Transverse colon (tissue), 4 donors: ENCODE data around the gene ITGA11. TPM values are rescaled to one million over a fixed set of nuclear protein-coding genes. Genes with fewer than 3 reads are reported as not detected.
"Not testable (repeated sequence)": the region's sequence is repeated elsewhere in the genome, so short reads cannot be mapped to it uniquely, and the experiment has no call there.

Experiments used
- DNase-seq: peaks from one replicate; pipeline ENCODE4 v3.0.0-alpha.2; 2019
- H3K27ac ChIP-seq, 4 donors: fragments of 200-600 bp; sonication (generic); 2 replicates each; pipeline ENCODE4 v1.5.1; 2016 to 2018; ENCODE audit warnings: inconsistent platforms in 4 of 4
- H3K27me3 ChIP-seq: fragments of 200-600 bp; sonication (generic); 2 replicates; pipeline ENCODE4 v1.5.1; 2017; ENCODE audit warnings: inconsistent platforms
- H3K36me3 ChIP-seq, 4 donors: fragments of 200-600 bp; sonication (generic); 2 replicates each; pipeline ENCODE4 v1.5.1; 2017 to 2019; ENCODE audit warnings: inconsistent platforms in 4 of 4
- H3K4me1 ChIP-seq, 4 donors: fragments of 200-600 bp; sonication (generic); 2 replicates each; pipeline ENCODE4 v1.5.1; 2017 to 2020; ENCODE audit warnings: inconsistent platforms in 4 of 4
- H3K4me3 ChIP-seq, 4 donors: fragments of 200-600 bp; sonication (generic); 1 replicate in 1 of 4; 2 replicates in 3 of 4; pipeline versions ENCODE4 v1.5.1 to v1.6.1; 2017 to 2019; ENCODE audit warnings: inconsistent platforms in 4 of 4
- H3K9me3 ChIP-seq, 2 donors: fragments of 200-600 bp; sonication (generic); 2 replicates each; pipeline ENCODE4 v1.5.1; 2017 to 2019; ENCODE audit warnings: inconsistent platforms in 2 of 2
- EP300 ChIP-seq: sonication (generic); formaldehyde crosslinking; IDR thresholded peaks from one replicate; pipeline ENCODE4 v1.6.1; 2017; ENCODE audit warnings: antibody characterized with exemption, low read depth
- POLR2A ChIP-seq: fragments of 450-650 bp; IDR thresholded peaks from one replicate; pipeline ENCODE4 v1.6.1; 2016; ENCODE audit warnings: antibody characterized with exemption, mild to moderate bottlenecking, moderate library complexity
- POLR2AphosphoS5 ChIP-seq, 3 donors: sonication (generic); formaldehyde crosslinking; IDR thresholded peaks; one replicate each; pipeline ENCODE4 v1.6.1; 2016; ENCODE audit warnings: antibody characterized with exemption in 3 of 3
- WGBS, 2 donors: methylation state at CpG; one replicate each; pipeline ENCODE4 v1.1.5; 2018; ENCODE audit warnings: low coverage in 1 of 2; 5-methylcytosine and 5-hydroxymethylcytosine counted together
- in situ Hi-C, 4 donors: fragments of 200-750 bp; cut with MboI; loops; one replicate each; pipeline versions ENCODE4 v1.15.0 to v1.15.1; 2017; ENCODE audit warnings: low sequenced_read_pairs in 3 of 4, low pct_ligation_motif_present in 1 of 4, low pct_unique_long_range_greater_than_20kb in 1 of 4
- intact Hi-C: fragments of 100-400 bp; cut with DNase I; formaldehyde crosslinking; loops from one replicate; pipeline ENCODE4 v1.15.1; 2023; ENCODE audit warnings: low total_unique reads
- total RNA-seq, 4 donors: library from RNA; depleted of rRNA; stranded (reverse); fragments of >200 nt; gene quantifications; one replicate each; pipeline ENCODE4 v1.1.0, GENCODE V29; 2016
- TF ChIP-seq, protein P1 (sequence below), 5 experiments: fragments of 200-600 bp in 3 of 5; fragments of 450-650 bp in 2 of 5; sonication (generic) in 3 of 5; IDR thresholded peaks; 1 replicate in 2 of 5; 2 replicates in 3 of 5; pipeline ENCODE4 v1.5.1; 2016 to 2017; ENCODE audit warnings: antibody characterized with exemption in 5 of 5, inconsistent platforms in 3 of 5, mild to moderate bottlenecking in 2 of 5, moderate library complexity in 1 of 5

ITGA11 gene
- total RNA-seq, 4 donors from 2014 or later: 0.37 to 3.2 (median 1.1) TPM

DNA sequence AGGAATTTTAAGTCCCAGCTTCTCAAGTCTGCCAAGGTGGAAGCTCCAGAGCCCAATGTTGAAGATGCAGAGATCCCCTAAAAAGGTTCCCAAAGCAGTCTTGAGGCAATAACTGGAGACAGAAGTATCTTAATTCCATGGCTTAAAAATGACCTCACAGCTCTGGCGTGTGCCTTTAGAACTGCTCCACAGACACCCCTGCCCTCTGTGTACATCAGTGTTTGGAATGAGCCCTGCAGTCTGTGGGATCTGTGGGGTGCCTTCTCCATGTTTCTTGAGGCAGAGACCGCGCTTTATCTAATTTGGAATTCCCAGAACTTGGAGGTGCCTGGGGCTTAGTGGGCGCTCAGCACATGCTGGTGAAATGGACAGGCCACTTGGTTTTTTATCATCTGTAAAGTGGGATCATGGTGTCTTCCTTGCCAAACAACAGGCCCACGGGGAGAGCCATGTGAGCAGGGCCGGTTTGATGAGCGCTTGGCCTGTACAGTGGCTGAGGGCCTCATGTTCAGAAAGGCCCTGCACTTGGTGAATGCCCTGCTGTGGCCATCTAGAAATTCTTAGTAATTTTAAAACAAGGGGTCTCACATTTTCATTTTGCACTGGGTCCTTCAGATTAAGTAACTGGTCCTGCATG, 7.1 kb downstream of the ITGA11 start:
- TF ChIP-seq POLR2A (no peak), EP300 (no peak), POLR2AphosphoS5 (IDR thresholded peaks at IDR 0.05) (no peak)
- TF ChIP-seq, protein P1, sequence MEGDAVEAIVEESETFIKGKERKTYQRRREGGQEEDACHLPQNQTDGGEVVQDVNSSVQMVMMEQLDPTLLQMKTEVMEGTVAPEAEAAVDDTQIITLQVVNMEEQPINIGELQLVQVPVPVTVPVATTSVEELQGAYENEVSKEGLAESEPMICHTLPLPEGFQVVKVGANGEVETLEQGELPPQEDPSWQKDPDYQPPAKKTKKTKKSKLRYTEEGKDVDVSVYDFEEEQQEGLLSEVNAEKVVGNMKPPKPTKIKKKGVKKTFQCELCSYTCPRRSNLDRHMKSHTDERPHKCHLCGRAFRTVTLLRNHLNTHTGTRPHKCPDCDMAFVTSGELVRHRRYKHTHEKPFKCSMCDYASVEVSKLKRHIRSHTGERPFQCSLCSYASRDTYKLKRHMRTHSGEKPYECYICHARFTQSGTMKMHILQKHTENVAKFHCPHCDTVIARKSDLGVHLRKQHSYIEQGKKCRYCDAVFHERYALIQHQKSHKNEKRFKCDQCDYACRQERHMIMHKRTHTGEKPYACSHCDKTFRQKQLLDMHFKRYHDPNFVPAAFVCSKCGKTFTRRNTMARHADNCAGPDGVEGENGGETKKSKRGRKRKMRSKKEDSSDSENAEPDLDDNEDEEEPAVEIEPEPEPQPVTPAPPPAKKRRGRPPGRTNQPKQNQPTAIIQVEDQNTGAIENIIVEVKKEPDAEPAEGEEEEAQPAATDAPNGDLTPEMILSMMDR (IDR thresholded peaks at IDR 0.05): no peak
- WGBS, 2 donors: 80 to 83% methylated on average over 1 to 7 of the region's 7 CpGs
- intact Hi-C loops: no loop called here
- H3K9me3 ChIP-seq: no peaks in the 10 kb centered on the region
- H3K27me3 ChIP-seq: peaks cover 5% of the 10 kb centered on the region
- no peak overlapping the region for H3K27ac ChIP-seq
- H3K4me1 ChIP-seq: peaks cover 1 to 18% (median 9%) of the 10 kb centered on the region in 4 donors
- no peak for DNase-seq
- no peak overlapping the region for H3K4me3 ChIP-seq
- H3K36me3 ChIP-seq: no peaks in the 10 kb centered on the region
- in situ Hi-C loops: no loop called here

DNA sequence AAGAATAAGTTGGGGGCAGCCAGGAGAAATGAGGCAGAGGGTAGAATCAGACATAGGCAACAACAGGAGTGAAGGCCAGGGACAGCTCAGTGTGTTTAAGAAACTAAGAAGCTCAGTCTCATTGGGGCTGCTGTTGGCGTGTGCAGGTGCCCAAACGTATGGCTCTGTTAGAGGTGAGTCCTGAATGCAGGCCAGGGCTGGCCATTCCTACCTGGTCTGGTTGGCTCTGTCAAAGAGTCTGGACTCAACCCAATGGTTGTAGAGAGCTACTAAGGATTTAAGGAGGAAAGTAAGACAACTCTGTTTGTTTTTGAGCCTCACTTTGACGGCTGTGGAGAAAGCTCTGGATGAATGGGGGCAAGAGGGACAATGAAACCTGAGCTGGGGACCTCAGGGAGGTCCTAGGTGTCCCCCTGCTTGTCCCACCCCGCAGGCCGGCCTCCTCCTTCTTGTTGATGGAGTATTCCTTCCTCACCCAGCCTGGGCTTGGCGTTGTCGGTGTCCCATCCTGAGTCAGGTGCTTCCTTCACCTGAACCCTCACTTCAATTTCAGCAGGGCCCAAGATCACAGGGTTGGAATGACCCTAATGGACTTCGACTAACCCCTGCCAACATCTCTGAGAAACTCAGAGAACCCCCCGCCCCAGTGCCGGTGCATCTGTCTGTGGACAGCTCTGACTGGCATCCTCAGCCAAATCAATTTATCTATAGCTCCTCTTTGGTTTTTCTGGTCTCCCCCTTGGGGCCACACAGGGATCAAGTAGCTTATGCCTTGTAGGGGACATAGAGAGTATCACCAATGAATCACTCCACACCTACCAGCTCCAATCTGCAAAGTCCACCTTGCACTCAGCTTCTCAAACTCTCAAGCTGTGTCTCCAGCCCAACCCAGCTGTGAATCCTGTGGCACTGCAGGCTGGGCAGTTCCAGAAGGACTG, 8.3 kb downstream of the ITGA11 start:
- intact Hi-C loops: no loop called here
- H3K4me3 ChIP-seq: no peak overlapping the region
- no peak for DNase-seq
- 90 to 97% methylated on average over 6 to 10 of the region's 10 CpGs for WGBS, 2 donors
- in situ Hi-C loops: no loop called here
- peaks cover 7 to 31% (median 18%) of the 10 kb centered on the region in 4 donors for H3K4me1 ChIP-seq
- no peaks in the 10 kb centered on the region for H3K9me3 ChIP-seq
- no peak for TF ChIP-seq EP300
- TF ChIP-seq, protein P1 (IDR thresholded peaks at IDR 0.05): no peak
- no peak for TF ChIP-seq POLR2A
- TF ChIP-seq POLR2AphosphoS5 (IDR thresholded peaks at IDR 0.05): no peak
- no peak overlapping the region for H3K27ac ChIP-seq
- H3K36me3 ChIP-seq: no peaks in the 10 kb centered on the region
- no peaks in the 10 kb centered on the region for H3K27me3 ChIP-seq

DNA sequence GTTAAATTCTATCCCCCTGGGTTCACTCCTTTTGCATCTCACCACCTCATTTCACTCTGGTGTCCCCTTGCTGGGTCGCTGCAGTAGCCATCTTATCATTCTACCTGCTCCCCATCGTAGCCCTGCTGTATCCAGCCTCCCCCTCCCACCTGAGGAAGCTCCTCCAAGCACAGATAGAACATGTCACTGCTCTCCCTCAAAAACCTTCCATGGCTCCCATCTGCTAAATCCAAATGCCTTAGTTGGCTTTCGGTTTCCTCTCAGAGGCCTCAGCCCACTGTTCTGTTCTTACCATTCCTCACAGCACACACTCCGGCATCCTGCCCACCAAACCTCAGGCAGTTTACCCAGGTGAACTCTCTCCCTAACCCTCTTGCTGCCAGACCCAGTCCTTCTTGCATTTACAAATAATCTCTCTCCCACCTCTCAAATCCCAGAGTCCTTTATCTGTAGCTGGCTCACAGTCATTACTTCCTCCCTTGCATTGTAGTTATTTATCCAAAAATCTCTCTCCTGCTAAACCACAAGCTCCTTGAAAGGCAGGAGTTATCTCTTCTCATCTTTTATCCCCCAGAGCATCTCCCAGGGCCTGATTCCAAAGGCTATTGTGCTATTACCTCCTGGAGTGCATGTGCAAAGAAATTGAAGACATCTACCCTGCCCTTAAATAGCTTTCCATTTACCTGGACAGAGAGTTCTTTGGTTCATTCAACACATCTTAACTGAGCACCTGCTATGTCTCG, 9.4 kb downstream of the ITGA11 start:
- in situ Hi-C loops, H3K27me3 ChIP-seq, H3K4me3 ChIP-seq, H3K9me3 ChIP-seq, intact Hi-C loops, H3K36me3 ChIP-seq, DNase-seq: not testable (repeated sequence)
- Histone ChIP-seq H3K4me1 (peaks cover 10 to 39% (median 22%) of the 10 kb centered on the region in 4 donors), H3K27ac (peak overlapping the region in 2 of 4 donors; percentile 48 to 67)
- 90 to 93% methylated on average over 2 to 5 of the region's 5 CpGs for WGBS, 2 donors

DNA sequence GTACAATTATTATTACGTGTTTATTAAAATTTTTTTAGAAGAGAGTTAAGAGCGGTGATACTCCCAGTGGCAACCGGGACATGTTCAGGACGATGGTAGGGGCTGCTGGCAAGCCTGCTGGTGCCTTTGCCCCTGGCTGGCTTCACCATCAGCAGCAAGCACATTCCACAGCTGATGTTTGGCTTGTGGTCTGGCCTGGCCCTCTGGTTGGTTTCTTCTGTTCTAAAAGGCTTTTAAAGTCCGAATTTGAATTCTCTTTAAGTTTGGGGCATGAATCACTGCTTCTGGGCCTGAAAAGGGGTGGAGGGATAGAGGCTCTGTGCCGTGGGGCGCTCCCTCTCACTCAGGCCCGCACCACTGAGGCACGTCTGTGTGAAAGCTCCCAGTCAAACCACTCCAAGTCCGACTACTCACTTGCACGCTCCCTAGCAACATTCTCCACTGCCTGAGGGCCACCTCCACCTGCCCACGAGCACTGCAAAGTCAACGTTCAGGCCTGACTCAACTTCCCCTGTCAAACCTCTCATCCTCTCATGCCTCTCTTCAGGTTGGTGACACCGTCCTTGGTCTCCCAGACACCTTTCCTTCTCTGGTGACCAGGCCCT, 10.1 kb downstream of the ITGA11 start:
- H3K4me1 ChIP-seq: peaks cover 10 to 39% (median 22%) of the 10 kb centered on the region in 4 donors
- intact Hi-C loops: no loop called here
- 78 to 85% methylated on average over 9 to 14 of the region's 14 CpGs for WGBS, 2 donors
- no peak for TF ChIP-seq POLR2A
- TF ChIP-seq, protein P1 (IDR thresholded peaks at IDR 0.05): no peak
- TF ChIP-seq EP300: no peak
- no peak for TF ChIP-seq POLR2AphosphoS5 (IDR thresholded peaks at IDR 0.05)
- H3K9me3 ChIP-seq: no peaks in the 10 kb centered on the region
- H3K36me3 ChIP-seq: no peaks in the 10 kb centered on the region
- no peak for DNase-seq
- H3K4me3 ChIP-seq: no peak overlapping the region
- H3K27ac ChIP-seq: peak overlapping the region in 3 of 4 donors; percentile 46 to 67 (median 48)
- in situ Hi-C loops: no loop called here
- H3K27me3 ChIP-seq: no peaks in the 10 kb centered on the region
